Measurements from ENCODE around the gene DUOXA1. TPM values are rescaled to one million over a fixed set of nuclear protein-coding genes. Genes with fewer than 3 reads are reported as not detected.

The DUOXA1 gene
- total RNA-seq, 4 donors from 2014 or later, result 1.1 to 7.5 (median 1.9) TPM

DNA sequence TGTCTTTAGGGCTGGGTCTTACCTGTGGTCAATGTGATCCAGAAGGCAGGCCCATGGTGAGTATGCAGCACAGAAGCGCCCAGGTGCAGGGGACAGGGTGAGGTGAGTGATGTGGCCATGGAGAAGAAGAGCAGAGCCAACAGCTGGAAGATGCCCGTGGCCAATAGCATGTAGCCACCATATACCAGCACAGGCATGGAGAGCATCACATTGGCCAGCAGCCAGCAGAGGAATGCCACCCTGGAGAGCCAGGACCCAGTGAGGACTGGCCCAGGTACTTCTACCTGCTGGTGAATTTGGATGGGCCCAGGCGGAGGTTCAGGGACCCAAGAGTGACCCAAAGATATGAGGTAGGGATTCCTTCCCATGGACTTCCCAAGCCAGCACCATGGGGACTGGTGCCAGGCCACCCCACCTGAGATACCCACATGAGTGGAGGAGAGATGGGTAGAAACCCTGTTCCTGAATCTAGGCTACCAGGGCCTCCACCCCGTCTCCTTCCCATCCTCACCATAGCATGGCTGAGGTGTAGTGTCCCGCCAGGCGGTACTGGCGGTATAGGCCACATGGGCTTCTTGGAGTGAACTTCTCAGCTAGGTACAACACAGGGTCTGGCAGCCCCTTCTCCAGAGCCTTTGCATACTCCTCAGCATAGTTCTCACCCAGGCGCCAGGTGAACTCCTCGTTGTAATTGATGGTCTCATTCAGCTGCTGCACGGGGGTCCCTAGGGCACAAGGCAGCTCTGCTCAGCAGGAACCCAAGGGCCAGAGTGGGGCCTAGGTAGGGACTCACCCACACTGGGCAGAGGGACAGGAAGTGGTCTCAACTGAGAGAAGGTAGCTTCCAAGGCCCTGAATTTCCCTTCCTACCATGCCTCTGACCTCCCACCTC is 9.4 kb downstream of the DUOXA1 start:
- H3K4me3 ChIP-seq, result no peak overlapping the region
- WGBS, 2 donors, result 96 to 97% methylated on average over 9 of the region's 10 CpGs
- H3K9me3 ChIP-seq, result no peaks in the 10 kb centered on the region
- H3K4me1 ChIP-seq, result peaks cover 0 to 25% (median 12%) of the 10 kb centered on the region in 4 donors
- H3K36me3 ChIP-seq, result no peaks in the 10 kb centered on the region
- H3K27me3 ChIP-seq, result peaks cover 8 to 70% of the 10 kb centered on the region in 2 donors
- H3K27ac ChIP-seq, result no peak overlapping the region
- TF ChIP-seq EP300 (IDR thresholded peaks at IDR 0.05) (no peak), CTCF (IDR thresholded peaks at IDR 0.05) (no peak), POLR2A (IDR thresholded peaks at IDR 0.05) (no peak)
- no peak for DNase-seq (ENCODE audit: low spot score in 2 of 2)

DNA sequence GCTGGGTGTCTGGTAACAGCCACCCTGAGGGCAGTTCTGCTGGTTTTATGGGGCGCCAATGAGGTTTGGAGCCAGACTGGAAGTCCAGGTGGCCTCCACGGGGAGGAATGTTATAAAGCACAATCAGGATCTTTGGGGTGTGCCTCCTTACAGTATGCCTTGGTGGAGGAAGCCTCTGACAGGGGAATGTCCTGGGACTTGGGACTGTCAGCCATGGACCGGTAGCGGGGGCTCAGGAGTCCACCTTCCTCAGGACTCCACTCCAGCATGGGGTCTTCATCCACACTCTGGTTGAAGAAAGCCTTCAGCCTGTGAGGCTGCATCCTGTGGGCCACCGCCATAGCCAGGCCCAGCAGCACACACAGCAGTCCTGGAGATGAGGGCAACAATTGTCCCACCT is 10.7 kb downstream of the DUOXA1 start:
- no peak overlapping the region for H3K27ac ChIP-seq
- peaks cover 8 to 81% of the 10 kb centered on the region in 2 donors for H3K27me3 ChIP-seq
- H3K9me3 ChIP-seq, result no peaks in the 10 kb centered on the region
- peaks cover 0 to 33% (median 15%) of the 10 kb centered on the region in 4 donors for H3K4me1 ChIP-seq
- H3K4me3 ChIP-seq, result no peak overlapping the region
- no peak for TF ChIP-seq POLR2A (IDR thresholded peaks at IDR 0.05)
- TF ChIP-seq EP300 (IDR thresholded peaks at IDR 0.05), result no peak
- TF ChIP-seq CTCF (IDR thresholded peaks at IDR 0.05), result no peak
- no peaks in the 10 kb centered on the region for H3K36me3 ChIP-seq
- 86 to 87% methylated on average over 5 of the region's 5 CpGs for WGBS, 2 donors
- no peak for DNase-seq (ENCODE audit: low spot score in 2 of 2)

- peak overlapping the region in 3 of 4 donors; percentile 10 to 43 (median 10) for H3K4me3 ChIP-seq
- peaks cover 8 to 89% of the 10 kb centered on the region in 2 donors for H3K27me3 ChIP-seq
- peaks cover 0 to 38% (median 17%) of the 10 kb centered on the region in 4 donors for H3K4me1 ChIP-seq
- H3K27ac ChIP-seq, result no peak overlapping the region
- WGBS, 2 donors, result 1% methylated on average over 14 of the region's 14 CpGs
- DNase-seq (ENCODE audit: low spot score in 2 of 2), result peak; percentile 73 to 86
- peak in 1 of 2 donors; percentile 35 for TF ChIP-seq EP300 (IDR thresholded peaks at IDR 0.05)
- TF ChIP-seq CTCF (IDR thresholded peaks at IDR 0.05), result peak; percentile 86 to 98 (median 91)
- no peak for TF ChIP-seq POLR2A (IDR thresholded peaks at IDR 0.05)
- no peaks in the 10 kb centered on the region for H3K9me3 ChIP-seq
- no peaks in the 10 kb centered on the region for H3K36me3 ChIP-seq
Measured at GRCh38 chr15:45118131-45118588, 11.5 kb downstream of the DUOXA1 start.

DNA sequence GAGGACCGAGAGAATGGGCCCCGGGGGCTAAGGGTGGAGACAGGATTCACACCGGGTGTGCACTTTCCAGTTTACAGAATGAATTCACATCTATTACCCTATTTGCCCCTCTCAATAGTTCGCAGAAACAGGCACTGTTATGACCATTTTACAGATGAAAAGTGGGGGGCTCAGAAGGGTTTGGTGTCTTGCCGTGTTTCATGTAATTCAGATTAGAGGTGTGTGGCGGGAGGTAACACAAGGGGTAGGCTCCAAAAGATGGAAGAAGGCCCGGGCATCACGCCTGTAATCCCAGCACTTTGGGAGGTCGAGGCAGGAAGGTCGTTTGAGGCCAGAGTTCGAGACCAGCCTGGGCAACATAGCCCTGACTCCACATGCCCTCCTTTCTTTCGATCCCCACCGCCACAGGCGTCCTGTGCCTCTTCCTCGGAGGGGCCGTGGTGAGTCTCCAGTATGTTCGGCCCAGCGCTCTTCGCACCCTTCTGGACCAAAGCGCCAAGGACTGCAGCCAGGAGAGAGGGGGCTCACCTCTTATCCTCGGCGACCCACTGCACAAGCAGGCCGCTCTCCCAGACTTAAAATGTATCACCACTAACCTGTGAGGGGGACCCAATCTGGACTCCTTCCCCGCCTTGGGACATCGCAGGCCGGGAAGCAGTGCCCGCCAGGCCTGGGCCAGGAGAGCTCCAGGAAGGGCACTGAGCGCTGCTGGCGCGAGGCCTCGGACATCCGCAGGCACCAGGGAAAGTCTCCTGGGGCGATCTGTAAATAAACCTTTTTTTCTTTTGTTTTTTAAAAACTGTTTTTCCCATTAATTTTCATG is 12.2 kb downstream of the DUOXA1 start:
- Histone ChIP-seq H3K9me3 (no peaks in the 10 kb centered on the region), H3K36me3 (no peaks in the 10 kb centered on the region), H3K4me3 (peak overlapping the region in 3 of 4 donors; percentile 10 to 43 (median 10)), H3K27me3 (peaks cover 8 to 93% of the 10 kb centered on the region in 2 donors), H3K4me1 (peaks cover 0 to 44% (median 23%) of the 10 kb centered on the region in 4 donors), H3K27ac (no peak overlapping the region)
- TF ChIP-seq CTCF (IDR thresholded peaks at IDR 0.05), result no peak
- no peak for TF ChIP-seq POLR2A (IDR thresholded peaks at IDR 0.05)
- TF ChIP-seq EP300 (IDR thresholded peaks at IDR 0.05), result no peak
- no peak for DNase-seq (ENCODE audit: low spot score in 2 of 2)
- 33 to 39% methylated on average over 27 to 30 of the region's 33 CpGs for WGBS, 2 donors

Data from tibial nerve (tissue), 4 donors.